H1 (cell line): Measurements from ENCODE around the gene REEP2. TPM values are rescaled to one million over a fixed set of nuclear protein-coding genes. Genes with fewer than 3 reads are reported as not detected.

Experiments used
- PHF8 ChIP-seq: fragments of 200-600 bp; sonication (generic); conservative IDR thresholded peaks from 2 replicates; pipeline ENCODE4 v1.7.1; 2012; ENCODE audit warnings: low read depth, mild to moderate bottlenecking, inconsistent platforms, low read length, moderate library complexity
- RFX5 ChIP-seq: IDR thresholded peaks from 2 replicates; pipeline ENCODE4 v1.6.1; 2011; ENCODE audit warnings: low read depth, low read length, improper control_type of control experiment, borderline replicate concordance
- polyA plus RNA-seq, 7 experiments: library from polyadenylated mRNA; depleted of rRNA in 3 of 7; stranded (reverse) in 5 of 7; unstranded in 2 of 7; fragments of >200 nt in 5 of 7; fragments of 200-250 nt in 2 of 7; gene quantifications; 1 replicate in 5 of 7; 2 replicates in 1 of 7; 4 replicates in 1 of 7; pipeline versions ENCODE4 v1.2.1 to v1.2.3, GENCODE V29; 2011 to 2013; ENCODE audit warnings: missing spikeins in 2 of 7, mixed read lengths in 2 of 7
- total RNA-seq: library from RNA; stranded (reverse); fragmentation: NEBNext Ultra II Directional; extraction: Animal tissue kit (Norgen Biotek cat#: 25700); gene quantifications from 2 replicates; pipeline ENCODE4 v1.2.1, GENCODE V29; 2021

Gene REEP2
- total and polyA plus RNA-seq, 2 of the 8 experiments (the other 6 are each of a cell fraction or from before 2014, with no cell fraction given): 26.5 to 40.2 TPM

DNA sequence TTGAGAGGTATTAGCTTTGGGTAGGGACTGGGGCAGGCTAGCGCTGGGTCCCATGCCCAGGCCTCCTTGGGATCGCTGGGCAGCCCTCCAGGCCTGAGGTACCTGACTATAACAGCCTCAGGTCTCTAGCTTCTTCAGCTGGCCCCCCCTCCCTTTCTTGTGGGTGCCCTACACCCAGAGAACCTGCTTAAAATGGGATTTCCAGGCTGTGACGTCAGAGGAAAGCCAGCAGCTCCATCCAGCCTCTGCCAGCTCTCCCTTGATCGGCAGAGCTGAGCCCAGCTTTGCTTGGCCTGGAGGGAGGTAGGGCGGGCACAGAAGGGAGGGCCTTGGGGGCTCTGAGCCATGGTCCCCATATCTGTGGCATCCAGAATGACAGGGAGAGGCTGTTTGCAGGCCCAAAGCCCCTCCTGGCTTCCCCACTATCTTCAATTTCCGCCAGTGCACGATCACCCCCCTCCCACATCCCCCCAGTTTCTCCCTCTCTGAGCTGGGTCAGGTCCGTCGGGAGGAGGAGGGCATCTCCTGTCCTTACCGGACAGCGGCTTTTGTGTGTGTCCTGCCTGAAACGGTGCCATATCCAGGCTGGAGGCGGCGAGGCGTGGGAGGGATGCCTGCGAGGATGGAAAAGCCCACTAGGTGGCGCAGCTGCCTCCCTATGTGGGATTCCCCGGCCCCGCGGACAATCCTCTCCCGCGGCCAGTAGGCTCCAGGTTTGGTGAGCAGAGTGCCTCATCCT is 10.8 kb downstream of the REEP2 start (continued):
- no peak for TF ChIP-seq PHF8
- no peak for TF ChIP-seq RFX5
